ENCODE results near the gene MPST.

MPST gene

DNA sequence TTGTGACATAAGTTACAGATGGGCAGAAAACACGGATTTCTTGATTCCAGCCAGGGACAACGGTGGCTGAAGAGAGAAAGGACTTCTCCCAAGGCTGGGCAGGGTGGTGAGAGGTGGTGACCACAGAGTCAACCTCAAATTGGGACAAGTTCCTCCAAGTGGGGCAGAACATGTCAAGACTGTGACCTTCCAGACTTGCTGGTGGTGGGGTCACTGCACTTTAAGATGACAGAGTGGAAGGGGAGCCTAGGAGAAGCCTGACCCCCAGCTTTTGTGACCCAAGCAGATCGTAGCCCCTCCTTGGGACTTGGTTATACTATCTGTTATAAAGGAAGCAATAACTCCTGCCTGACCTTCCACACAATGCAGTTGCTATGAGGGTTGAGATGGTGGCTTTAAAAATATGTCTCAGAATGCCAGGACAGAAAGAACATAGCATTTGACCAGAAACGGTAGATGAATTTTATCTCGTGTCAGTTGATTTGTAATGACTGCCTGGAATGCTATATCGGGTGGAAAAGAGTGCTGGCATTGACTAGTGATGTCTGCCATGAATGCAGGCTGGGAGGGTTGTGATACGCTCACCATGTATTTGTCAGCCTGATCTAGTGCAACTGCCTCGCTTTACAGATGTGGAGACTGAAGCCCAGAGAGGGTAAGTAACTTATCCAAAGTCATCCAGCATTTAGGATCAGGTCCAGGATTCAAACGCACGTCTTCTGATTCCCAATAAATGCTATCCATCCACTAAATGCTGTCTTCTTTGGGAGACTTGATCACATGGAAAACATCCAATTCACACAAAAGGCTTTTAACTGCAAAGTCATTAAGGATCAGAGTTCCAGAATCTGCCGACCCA, 18.6 kb upstream of the MPST start:
- no peak for DNase-seq (ENCODE audit: low spot score)

DNA sequence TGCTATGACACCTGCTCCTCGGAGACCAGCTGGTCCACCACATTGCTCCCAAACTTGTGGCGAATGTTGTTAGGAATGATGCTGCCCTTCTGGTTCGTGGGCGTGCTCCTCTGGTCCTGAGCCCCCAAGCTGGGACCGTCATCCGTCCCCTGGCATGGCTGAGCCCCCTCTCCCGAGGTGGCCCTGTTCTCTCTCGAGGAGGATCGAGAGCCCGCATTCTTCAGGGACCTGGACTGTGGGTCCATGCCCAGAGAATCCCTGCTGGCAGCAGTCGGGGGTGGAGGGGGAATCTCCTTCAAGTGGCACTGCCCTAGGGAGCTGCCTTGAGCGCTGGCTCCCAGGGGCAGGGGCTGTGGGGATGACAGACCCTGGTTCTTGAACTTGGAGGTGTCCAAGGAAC, 17.7 kb upstream of the MPST start:
- no peak for DNase-seq (ENCODE audit: low spot score)

DNA sequence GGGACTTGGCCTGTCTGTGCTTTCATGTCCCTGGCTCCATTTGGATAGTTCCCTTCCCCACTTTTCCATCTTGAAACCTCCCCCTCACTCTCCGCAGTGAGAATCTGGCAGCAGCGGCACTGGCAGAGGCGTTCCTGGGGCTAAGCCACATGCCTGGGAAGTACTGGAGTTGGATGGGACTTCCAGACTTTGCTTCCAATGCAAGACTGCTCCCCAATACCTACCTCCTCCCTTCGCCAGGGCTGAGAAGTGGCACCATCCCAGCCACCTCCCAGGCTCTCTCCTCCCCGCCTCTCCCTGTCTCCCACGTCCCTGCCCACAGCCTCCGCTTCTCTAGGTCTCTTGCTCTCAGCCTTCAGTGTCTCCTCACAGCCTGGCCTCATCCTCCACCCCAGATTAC, 16.9 kb upstream of the MPST start:
- DNase-seq (ENCODE audit: low spot score) = no peak

DNA sequence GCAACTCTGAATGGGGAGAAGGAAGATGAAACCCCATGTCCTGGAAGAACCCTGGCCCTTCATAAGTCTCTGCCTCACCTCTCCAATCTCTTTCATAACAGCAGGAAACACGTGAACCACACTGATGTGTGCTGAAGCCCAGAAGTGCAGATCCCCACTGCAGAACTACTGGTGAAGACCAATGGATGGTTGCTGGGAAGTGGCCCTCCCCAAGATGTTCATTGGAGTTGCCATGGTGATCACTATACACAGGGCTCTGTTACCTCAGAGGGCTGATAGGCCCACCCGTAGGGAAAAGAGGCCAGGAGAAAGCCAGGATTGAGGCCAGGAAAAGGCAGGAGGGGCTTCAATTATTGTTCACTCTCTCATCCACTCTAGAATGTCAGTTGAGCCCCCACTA, 11.9 kb upstream of the MPST start:
- DNase-seq (ENCODE audit: low spot score) = no peak

DNA sequence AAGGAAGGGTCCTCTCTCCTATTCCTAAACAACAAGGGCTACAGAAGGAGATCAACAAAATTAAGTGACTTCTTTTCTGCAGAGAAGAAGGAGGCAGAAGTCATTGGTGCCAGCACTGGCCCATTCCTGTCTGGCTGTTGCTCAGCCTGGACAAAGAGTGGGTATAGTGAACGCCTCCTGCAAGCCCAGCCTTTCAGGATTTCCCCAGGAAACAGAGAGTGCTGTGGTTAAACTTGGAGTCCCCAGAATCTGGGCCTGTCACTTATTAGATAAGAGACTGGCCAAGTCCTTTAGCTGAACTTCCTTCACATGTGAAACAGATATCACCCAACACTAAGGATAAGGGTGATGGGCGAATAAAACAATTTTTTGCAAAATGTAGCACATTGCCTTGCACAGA, 11.2 kb upstream of the MPST start:
- DNase-seq (ENCODE audit: low spot score) = no peak

DNA sequence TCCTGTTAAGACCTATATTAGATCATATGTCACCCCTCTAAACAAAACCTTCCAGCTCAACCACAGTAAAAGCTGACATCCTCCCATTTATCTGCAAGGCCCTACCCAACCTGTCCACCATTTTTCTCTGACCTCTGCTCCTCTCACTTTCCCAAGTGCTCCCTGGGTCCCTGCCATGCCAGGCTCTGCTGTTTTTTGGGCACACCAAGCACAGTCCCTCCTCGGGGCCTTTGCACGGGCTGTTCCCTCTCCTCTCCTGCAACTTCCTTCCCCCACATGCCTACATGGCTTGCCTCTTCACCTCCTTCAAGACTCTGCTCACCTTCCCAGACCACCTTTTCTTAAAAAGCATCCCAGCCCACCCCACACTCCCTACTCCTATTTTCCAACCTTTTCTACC, 10.1 kb upstream of the MPST start:
- DNase-seq (ENCODE audit: low spot score) = no peak

DNA sequence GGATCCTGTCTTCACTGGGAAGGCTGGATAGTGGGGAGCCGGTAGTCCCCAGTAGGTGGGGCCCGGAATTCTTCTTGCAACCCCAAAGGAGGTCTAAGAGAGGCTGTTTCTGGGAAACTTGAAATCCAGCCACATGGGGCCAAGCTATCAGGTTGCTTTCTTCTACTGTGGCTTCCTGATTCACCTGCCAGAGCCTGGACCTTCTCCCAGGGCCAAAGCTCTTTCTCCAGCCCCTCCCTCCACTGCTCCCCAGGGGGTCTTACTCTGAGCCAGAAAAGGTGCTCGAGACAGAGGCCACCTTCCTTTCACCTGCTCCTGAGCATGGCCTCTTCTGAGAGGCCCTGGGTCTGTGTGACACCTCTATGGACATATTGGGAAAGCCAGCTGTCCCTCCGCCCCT, 9.4 kb upstream of the MPST start:
- DNase-seq (ENCODE audit: low spot score) = no peak

DNA sequence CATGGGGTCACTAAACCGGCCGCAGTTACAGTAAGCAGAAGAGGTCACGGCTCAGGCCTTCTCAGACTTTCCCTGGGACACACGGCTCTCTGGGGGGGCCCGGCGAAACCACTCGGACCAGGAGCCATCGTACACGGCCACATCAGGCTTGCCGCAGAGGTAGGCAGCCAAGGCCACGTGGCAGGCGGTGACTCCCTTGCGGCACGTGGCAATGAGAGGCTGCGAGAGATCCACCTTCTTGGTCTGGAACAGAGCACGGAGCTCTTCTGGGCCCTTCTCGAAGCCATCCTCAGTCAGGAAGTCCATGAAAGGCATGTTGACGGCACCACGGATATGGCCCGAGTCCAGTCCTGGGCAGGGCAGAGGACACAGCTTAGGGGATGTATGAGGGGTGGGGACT, 8.6 kb upstream of the MPST start:
- DNase-seq (ENCODE audit: low spot score) = no peak

DNA sequence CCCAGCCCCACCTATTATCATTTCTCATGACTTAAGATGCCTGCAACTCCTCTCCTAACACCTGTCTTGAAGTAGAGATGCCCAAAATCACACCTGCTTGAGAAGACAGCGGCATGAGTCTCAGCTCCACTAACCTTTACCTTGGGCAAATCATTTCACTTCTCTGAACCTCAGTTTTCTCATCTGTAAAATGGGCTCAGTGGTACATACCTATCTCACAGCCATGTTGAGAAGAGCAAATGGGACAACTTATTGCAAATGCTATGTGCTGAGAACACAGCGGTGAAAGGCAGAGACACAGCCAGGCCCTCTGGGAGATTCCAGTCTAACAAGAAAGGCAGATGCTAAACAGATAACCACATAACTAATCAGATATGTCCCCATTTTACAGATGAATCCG, 8.1 kb upstream of the MPST start:
- no peak for DNase-seq (ENCODE audit: low spot score)

DNA sequence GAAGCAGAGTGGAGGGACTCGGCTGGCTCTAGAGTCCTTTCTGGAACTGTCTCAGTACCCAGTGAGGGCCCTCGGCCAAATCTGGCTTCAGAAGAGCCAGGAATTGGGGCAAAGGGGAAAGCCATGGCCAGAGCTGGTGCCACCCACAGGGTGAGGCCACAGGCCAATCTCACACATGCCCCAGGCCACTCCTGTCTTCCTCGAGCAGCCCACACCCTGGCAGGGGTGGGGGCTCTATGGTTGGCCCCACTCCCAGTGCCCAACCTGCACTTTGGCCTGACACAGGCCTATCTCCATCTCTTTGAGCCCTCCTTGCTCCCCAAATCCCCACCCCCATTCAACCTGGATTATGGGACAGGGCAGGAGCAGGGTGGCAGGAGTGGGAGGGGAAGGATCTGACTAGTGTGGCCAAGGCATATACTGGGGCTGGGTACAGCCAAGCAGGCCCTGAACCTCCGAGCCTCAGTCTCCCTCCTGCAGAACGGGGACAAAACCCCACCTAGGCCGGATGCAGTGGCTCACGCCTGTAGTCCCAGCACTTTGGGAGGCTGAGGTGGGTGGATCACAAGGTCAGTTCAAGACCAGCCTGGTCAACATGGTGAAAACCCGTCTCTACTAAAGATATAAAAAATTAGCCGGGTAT, 7.2 kb upstream of the MPST start:
- DNase-seq (ENCODE audit: low spot score) = no peak

DNA sequence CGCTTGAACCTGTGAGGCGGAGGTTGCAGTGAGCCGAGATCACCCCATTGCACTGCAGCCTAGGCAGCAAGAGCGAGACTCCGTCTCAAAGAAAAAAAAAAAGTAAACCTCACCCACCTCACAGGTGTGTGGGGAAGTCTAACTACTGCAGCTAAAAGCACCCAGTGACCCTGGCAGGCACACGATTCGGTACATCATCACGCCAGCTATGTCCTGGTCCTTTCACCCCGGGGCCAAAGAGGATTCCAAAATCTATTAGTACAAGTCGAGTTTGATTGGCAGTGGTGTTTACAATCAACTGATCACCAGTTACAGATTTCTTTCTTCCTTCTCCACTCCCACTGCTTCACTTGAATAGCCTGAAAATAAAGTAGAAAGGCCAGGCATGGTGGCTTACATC, 6.6 kb upstream of the MPST start:
- no peak for DNase-seq (ENCODE audit: low spot score)

DNA sequence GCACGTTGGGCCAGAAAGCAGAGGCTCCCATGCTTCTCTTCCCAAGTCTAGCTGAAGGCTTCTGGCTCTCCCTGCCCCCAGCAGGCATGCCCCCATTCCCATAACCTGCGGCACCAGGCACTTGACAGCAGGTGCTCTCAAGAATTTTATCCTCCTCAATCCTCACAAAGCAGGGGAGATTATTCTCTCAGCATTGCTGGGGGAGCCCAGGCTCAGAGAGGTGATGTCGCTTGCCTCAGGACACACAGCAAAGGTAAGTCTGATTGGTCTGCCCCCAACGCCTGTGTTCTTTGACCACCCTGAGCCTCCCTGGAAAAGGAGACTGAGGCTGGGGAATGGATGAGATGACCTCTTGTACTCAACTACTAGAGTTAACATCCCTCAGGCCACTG, 5.1 kb upstream of the MPST start:
- no peak for DNase-seq (ENCODE audit: low spot score)

DNA sequence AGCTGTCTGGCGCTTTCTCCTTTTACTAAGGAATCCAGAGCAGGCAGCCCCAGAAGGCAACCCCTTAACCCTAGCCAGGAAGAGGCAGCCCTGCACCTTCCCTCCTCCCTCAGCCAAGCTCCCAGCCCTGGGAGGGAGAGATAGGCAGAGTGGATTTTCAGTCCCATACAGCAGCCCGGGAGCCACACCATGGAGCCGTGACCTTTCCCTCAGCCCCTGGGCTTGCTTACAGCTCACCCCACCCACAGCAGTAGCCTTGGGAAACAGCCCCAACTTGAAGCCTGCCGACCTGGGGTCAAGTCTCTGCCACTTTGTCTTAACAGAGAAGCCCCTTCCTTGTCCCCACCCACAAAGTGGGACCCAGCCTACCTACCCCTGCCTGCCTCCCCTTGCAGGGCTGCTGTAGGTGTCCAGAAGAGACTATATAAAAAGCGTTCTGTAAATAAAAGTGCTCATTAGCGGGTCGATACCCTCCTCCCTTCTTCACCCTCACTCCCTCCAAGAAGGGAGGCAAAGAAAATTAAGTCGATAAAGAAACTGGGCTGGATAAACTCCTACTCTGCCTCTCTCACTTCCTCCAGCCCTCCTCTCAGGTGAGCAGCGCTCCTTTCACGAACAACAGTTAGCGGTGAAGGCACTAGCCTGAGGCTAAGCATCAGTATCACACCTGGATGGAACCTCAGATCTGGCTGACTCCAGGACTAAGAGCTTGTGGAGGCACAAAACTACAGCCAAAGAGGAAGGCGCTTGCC, 4.5 kb upstream of the MPST start:
- DNase-seq (ENCODE audit: low spot score) = no peak

DNA sequence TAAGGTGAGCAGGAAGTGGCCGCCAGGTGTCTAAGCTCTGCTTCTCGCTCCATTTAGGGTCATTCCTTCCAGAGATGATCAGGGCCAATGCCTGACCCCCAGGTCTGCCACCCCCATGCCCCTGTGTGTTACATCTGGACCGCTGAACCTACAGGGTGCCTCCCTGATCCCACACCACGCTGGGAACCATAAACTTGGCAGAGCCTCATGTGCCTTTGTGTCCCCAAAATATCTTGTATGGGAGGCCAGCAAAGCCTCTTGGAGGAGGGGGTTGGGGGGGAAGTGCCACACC, 4.0 kb upstream of the MPST start:
- DNase-seq (ENCODE audit: low spot score) = no peak

DNA sequence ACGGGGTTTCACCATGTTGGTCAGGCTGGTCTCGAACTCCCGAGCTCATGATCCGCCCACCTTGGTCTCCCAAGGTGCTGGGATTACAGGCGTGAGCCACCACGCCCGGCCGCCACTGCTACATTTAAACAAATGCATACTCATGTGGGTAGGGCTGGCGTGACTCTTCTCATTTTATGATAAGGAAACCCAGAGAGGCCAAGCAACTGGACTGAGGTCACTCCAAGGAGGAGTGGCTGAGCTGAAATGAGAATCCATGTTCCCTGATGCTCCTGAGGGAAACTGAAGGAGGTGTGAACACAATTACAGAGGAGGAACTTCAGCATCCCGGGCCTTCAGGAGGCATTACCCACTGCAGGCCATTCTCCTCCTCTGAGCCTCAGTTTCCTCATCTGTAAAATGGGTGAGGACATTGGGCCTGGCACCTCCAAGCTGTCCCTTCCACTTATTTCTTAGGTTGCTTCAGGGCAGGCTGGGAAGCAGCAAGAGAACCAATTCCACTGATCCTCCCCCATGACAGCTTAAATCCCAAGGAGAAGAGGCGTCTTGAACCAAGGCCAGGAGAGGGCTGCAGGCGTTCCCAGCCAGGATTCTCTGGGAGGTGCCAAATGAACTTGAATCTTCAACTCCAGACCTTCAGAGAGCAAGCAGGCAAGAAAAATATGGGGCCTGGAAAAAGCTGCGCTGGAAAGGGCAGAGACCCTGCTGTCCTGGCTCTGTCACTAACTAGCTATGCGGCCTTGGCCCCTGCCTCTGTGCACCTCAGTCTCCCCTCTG, 3.2 kb upstream of the MPST start:
- DNase-seq (ENCODE audit: low spot score) = peak; percentile 73

DNA sequence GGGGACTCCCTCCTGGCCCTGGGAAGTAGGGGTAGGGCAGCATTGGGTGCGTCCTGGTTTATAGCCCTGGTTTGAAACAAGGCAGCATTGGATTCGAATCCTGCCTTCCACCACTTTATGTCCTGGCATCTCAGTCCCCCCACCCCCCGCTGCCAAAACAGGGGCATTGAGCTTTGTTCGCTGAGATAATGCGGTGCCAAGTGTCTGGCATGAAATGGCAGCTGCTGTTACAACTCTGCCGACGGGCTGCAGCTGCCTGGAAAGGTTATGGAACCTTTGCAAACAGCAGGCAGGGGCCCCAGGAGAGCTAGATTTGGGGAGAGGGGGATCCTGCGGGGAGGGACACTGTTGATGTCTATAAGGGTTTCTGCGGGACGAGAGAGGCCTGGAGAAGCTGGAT, 2.2 kb upstream of the MPST start:
- no peak for DNase-seq (ENCODE audit: low spot score)

DNA sequence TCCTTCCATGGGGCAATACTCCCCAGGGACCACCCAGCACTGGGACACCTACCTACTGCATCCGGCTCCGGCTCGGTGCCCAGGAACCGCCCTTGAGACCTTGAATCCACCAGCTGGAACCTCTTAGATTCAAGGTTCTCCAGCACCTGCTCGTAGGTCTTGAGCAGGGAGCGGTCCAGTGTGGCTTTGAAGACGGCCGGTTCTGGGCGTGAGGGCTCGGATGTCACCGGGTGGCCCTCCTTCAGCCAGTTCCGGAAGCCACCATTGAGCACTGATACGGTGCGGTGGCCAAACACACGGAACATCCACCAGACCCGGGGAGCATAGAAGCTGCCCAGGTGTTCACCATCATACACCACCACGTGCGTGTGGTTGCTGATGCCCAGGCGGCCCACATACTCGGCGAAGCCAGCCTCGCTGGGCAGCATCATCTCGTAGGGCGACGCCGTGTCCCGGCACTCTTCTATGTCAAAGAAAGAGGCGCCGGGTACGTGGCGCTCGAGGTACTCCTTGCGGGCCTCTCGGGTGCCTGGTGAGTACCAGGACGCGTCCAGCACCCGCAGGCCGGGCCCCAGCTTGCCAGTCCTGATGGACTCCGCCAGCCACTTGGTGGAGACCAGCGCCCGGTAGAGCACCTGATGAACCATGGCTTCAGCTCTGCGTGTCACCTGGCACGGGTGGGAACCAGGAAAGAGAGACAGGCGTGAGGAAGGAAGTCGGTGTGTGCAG, 1.3 kb upstream of the MPST start:
- no peak for DNase-seq (ENCODE audit: low spot score)

DNA sequence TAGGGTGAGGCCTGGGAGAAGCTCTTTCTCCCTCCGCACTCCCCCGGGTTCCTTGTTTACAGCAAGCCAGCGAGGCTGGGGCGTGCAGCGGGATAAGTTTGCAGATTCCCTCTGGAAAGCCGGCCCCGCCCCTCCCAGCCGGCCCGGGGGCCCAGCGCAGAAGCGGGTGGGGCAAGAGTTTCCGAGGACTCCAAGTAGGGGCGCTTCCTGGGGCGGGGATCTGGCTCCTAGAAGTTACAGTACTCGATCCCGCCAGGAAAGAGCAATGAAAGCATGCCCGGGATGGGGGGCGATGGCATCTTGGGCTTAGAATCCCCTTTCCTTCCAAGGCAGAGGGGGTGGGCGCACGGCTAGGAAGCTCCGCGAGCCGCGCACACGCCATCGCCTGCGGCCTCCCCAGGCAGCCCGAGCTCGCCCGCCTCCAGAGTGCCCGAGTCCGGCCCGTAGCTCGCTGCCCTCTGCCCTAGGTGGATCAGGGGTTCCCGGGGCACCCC, 680 bp upstream of the MPST start:
- peak; percentile 17 for DNase-seq (ENCODE audit: low spot score)

DNA sequence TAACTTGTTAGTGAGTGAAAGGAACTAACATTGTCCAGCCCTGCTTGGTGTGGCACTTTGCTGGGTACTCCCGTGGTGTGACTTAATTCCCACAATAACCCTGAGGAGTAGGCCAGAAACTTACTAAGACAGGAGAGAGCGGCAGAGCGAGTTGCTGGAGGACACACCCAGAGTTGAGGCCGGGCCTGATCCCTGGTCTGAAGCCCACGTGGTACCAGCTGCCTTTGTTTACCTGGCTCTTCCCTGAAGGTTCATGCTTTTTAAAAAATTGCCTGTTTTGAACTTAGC, 594 bp downstream of the MPST start:
- DNase-seq (ENCODE audit: low spot score) = peak; percentile 49

DNA sequence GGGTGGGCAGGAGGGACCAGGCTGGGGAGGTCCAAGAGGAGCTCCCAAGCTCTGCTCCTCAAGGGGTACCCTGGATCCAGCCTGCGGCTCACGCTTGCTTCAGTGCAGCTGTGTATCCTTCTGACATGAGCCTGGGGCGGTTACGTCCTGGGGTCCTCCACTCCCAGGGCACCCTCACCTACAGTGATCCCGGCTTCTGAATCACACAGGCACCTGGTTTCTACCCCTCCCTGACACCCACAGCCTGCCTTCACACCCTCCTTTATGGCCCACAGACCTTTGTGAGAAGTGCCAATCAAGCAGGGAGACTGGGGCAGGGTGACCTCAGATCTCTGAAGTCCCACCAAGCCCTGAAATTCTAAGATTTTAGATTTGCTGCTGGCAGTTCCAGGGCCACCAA, 1.5 kb downstream of the MPST start:
- no peak for DNase-seq (ENCODE audit: low spot score)

DNA sequence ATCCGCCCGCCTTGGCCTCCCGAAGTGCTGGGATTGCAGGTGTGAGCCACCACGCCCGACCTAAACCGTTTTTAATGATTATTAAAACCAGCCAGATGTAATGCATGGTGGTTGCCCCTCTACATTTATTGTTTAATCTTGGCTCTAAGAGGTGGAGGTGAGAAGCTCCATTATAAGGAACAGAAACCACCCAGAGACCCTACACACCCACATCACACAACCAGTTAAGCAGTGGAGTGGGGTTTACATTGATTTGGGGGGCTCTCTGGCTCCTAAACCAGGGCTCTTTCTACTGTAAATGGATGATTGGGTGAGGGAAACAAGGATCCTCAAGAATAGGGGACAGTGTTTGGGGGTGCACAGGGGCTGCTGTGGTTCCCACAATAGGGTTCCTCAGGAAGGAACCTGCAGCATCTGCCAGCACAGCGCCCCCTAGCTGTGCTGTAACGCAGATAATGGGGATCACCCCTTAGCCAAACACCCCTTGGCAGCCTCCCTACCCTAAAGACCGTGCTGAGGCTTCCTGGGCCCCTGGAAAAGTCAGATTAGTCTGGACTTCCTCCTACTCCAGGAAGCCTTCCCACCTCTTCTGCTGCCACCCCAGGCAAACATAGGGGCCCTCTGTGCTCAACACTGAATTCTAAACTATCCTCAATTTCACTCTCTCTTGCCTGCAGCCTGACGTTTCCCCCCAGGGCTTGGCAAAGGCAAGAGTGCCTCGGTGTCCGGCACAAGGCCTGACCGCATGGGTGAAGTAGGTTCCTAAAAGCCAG, 2.4 kb downstream of the MPST start:
- DNase-seq (ENCODE audit: low spot score) = peak; percentile 73
